ENCODE measurements around the gene ZNRF1. TPM values are rescaled to one million over a fixed set of nuclear protein-coding genes. Genes with fewer than 3 reads are reported as not detected.

Gene ZNRF1
- total and polyA plus RNA-seq, 2 of the 13 experiments (the other 11 are each of a cell fraction or from before 2014, with no cell fraction given): 43.9 to 58.7 TPM

DNA sequence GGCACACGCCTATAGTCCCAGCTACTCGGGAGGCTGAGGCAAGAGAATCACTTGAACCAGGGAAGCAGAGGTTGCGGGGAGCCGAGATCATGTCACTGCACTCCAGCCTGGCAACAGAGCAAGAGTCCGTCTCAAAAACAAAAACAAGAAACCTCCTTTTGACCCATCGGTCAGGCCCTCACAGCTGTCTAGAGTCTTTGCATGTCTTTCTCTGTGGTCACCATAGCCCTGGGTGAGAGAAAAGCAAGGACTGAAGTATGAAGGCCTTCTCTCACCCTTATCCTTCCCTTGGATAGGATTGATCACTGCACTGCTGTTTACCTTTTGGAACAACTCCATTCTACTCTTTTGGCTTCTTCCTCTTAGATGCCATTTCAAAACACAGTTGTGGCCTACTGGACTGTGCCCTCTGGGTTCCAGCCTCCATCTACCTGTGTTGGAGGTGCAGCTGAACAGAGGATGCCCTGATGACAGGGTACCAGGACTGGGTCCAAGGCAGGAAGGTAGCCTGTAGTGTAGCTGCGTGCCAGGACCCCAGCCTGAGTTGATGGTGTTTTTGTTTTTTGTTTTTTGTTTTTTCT, 80.6 kb downstream of the ZNRF1 start:
- ATAC-seq (no peak; the same call in 2 of the 3 replicates), FAIRE-seq (no peak), DNase-seq (ENCODE audit: low spot score) (no peak)
- Histone ChIP-seq H2AFZ (ENCODE audit: low read length) (no peak overlapping the region), H3K9ac (ENCODE audit: insufficient read depth, low read depth, low read length) (no peak overlapping the region), H3K79me2 (ENCODE audit: insufficient read depth, low read length) (peaks cover 91% of the 10 kb centered on the region), H3K27ac (ENCODE audit: extremely low read length, insufficient read depth, low read length) (no peak overlapping the region), H4K20me1 (ENCODE audit: insufficient read depth, low read length) (peaks cover 39% of the 10 kb centered on the region), H3K4me3 (replicated peaks in 1 of 3; ENCODE audit: insufficient read depth in 1 of 3, low read depth in 2 of 3, low read length in 3 of 3) (no peak overlapping the region), H3K4me1 (ENCODE audit: insufficient read depth, low read length) (peaks cover 33% of the 10 kb centered on the region), H3K9me3 (ENCODE audit: low read length) (no peaks in the 10 kb centered on the region), H3K36me3 (replicated peaks in 1 of 2; ENCODE audit: control insufficient read depth in 1 of 2, insufficient read depth in 2 of 2, low read length in 2 of 2) (peaks cover 9 to 13% of the 10 kb centered on the region in 2 experiments; a peak in 4 of 5 replicates), H3K4me2 (ENCODE audit: low read depth, low read length) (no peak overlapping the region), H3K27me3 (ENCODE audit: control insufficient read depth in 1 of 2, insufficient read depth in 2 of 2, low read length in 2 of 2) (no peaks in the 10 kb centered on the region)
- in situ Hi-C loops (cut with HindIII; ENCODE audit: extremely low pct_ligation_motif_present, low pct_unique_long_range_greater_than_20kb): no loop called here
- no TSS peak for BruUV-seq (replicated peaks)
- TF ChIP-seq RBM22 (optimal IDR thresholded peaks at IDR 0.05; ENCODE audit: low read length) (peak; percentile 44), TAF1 (CRISPR knock-in tag; IDR thresholded peaks at IDR 0.05) (no peak)
- TF ChIP-seq, protein P1, sequence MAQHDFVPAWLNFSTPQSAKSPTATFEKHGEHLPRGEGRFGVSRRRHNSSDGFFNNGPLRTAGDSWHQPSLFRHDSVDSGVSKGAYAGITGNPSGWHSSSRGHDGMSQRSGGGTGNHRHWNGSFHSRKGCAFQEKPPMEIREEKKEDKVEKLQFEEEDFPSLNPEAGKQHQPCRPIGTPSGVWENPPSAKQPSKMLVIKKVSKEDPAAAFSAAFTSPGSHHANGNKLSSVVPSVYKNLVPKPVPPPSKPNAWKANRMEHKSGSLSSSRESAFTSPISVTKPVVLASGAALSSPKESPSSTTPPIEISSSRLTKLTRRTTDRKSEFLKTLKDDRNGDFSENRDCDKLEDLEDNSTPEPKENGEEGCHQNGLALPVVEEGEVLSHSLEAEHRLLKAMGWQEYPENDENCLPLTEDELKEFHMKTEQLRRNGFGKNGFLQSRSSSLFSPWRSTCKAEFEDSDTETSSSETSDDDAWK (CRISPR knock-in tag; IDR thresholded peaks at IDR 0.05): no peak
- CTCF ChIA-PET (ENCODE audit: low intra/inter-chr PET ratio, low total read pairs): no interaction called here
- WGBS (ENCODE audit: low lambda C conversion rate): 98% methylated on average over 7 of the region's 7 CpGs
- POLR2A ChIA-PET: no interaction called here
- intact Hi-C loops (cut with micrococcal nuclease; ENCODE audit: unreplicated experiment): no loop called here

DNA sequence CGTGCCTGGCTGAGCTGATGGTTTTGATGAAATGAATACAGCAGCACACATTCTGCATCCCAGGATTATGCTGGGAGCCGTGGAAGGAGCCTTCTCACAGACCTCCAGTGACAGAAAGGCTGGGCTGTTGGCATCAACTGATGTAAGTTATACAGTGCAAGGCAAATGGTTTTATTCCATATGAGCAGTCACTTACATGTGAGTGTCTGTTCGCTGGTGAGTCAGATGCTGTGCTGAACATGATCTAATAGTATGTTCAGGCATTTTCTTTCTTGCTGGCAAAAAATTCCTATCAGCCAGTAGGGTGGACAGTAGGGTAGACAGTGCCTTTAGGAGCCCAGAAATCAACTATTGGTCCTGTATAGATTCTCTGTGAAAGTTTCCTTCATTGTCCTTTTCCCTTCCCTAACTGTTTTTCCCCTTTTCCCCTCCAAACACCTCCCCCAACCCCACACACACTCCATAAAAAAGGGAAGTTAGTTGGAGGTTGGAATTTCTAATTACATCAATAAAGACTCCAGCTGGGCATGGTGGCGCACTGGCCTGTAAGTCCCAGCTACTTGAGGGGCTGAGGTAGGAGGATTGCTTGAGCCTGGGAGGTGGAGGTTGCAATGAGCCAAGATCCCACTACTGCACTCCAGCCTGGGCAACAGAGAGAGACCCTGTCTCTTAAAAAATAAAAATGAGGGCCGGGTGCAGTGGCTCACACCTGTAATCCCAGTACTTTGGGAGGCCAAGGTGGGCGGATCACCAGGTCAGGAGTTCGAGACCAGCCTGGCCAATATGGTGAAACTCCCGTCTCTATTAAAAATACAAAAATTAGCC, 81.6 kb downstream of the ZNRF1 start:
- CTCF ChIA-PET (ENCODE audit: low intra/inter-chr PET ratio, low total read pairs): no interaction called here
- Histone ChIP-seq H3K4me1 (ENCODE audit: insufficient read depth, low read length) (peaks cover 39% of the 10 kb centered on the region), H3K9ac (ENCODE audit: insufficient read depth, low read depth, low read length) (no peak overlapping the region), H3K4me3 (replicated peaks in 1 of 3; ENCODE audit: insufficient read depth in 1 of 3, low read depth in 2 of 3, low read length in 3 of 3) (no peak overlapping the region), H3K27me3 (ENCODE audit: control insufficient read depth in 1 of 2, insufficient read depth in 2 of 2, low read length in 2 of 2) (no peaks in the 10 kb centered on the region), H3K79me2 (ENCODE audit: insufficient read depth, low read length) (peaks cover 91% of the 10 kb centered on the region), H3K4me2 (ENCODE audit: low read depth, low read length) (no peak overlapping the region), H3K9me3 (ENCODE audit: low read length) (no peaks in the 10 kb centered on the region), H4K20me1 (ENCODE audit: insufficient read depth, low read length) (peaks cover 40% of the 10 kb centered on the region), H2AFZ (ENCODE audit: low read length) (no peak overlapping the region), H3K27ac (ENCODE audit: extremely low read length, insufficient read depth, low read length) (no peak overlapping the region), H3K36me3 (replicated peaks in 1 of 2; ENCODE audit: control insufficient read depth in 1 of 2, insufficient read depth in 2 of 2, low read length in 2 of 2) (peaks cover 10 to 18% of the 10 kb centered on the region in 2 experiments; a peak in 4 of 5 replicates)
- POLR2A ChIA-PET: no interaction called here
- no TSS peak for BruUV-seq (replicated peaks)
- intact Hi-C loops (cut with micrococcal nuclease; ENCODE audit: unreplicated experiment) (no loop called here), in situ Hi-C loops (cut with HindIII; ENCODE audit: extremely low pct_ligation_motif_present, low pct_unique_long_range_greater_than_20kb) (no loop called here)
- peak; percentile 16 for TF ChIP-seq HNRNPK (IDR thresholded peaks at IDR 0.05; ENCODE audit: low read depth, low read length, poor library complexity, severe bottlenecking)
- TF ChIP-seq ZFX (CRISPR knock-in tag; IDR thresholded peaks at IDR 0.05; ENCODE audit: low read depth): no peak
- TF ChIP-seq, protein P2, sequence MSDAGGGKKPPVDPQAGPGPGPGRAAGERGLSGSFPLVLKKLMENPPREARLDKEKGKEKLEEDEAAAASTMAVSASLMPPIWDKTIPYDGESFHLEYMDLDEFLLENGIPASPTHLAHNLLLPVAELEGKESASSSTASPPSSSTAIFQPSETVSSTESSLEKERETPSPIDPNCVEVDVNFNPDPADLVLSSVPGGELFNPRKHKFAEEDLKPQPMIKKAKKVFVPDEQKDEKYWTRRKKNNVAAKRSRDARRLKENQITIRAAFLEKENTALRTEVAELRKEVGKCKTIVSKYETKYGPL (CRISPR knock-in tag; IDR thresholded peaks at IDR 0.05): no peak
- no peak for TF ChIP-seq NFATC3 (CRISPR knock-in tag; IDR thresholded peaks at IDR 0.05)
- FAIRE-seq (no peak), ATAC-seq (no peak), DNase-seq (ENCODE audit: low spot score) (no peak)
- WGBS (ENCODE audit: low lambda C conversion rate): 97% methylated on average over 7 of the region's 8 CpGs

All from HepG2 (cell line).